Measurements from ENCODE around the gene POLD4. TPM values are rescaled to one million over a fixed set of nuclear protein-coding genes. Genes with fewer than 3 reads are reported as not detected.

Gene POLD4
- polyA plus RNA-seq, 1 experiment, result 119 TPM

GRCh38 chr11:67364783-67365722 is 11.7 kb upstream of the POLD4 start:
- POLR2A ChIA-PET, result no interaction called here
- TF ChIP-seq, protein P1, sequence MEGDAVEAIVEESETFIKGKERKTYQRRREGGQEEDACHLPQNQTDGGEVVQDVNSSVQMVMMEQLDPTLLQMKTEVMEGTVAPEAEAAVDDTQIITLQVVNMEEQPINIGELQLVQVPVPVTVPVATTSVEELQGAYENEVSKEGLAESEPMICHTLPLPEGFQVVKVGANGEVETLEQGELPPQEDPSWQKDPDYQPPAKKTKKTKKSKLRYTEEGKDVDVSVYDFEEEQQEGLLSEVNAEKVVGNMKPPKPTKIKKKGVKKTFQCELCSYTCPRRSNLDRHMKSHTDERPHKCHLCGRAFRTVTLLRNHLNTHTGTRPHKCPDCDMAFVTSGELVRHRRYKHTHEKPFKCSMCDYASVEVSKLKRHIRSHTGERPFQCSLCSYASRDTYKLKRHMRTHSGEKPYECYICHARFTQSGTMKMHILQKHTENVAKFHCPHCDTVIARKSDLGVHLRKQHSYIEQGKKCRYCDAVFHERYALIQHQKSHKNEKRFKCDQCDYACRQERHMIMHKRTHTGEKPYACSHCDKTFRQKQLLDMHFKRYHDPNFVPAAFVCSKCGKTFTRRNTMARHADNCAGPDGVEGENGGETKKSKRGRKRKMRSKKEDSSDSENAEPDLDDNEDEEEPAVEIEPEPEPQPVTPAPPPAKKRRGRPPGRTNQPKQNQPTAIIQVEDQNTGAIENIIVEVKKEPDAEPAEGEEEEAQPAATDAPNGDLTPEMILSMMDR (IDR thresholded peaks at IDR 0.05; ENCODE audit: insufficient read depth, low read depth, low read length), result no peak
- DNase-seq (ENCODE audit: low read depth), result no peak
- Histone ChIP-seq H3K4me3 (ENCODE audit: low read depth, low read length) (no peak overlapping the region), H3K36me3 (ENCODE audit: control insufficient read depth, insufficient read depth, low read length) (peaks cover 16% of the 10 kb centered on the region), H3K27me3 (ENCODE audit: control insufficient read depth, insufficient read depth, low read length) (no peaks in the 10 kb centered on the region)
- CTCF ChIA-PET, result interaction anchor here (0.8 to 20.3 kb wide), 4 partner anchors 8 to 19 kb away, joined by 3 to 892 read pairs (median 20); partner anchors contain the start of genes CLCF1, POLD4 and RAD9A

- POLR2A ChIA-PET, result interaction anchor here (0.7 kb wide), 1 partner anchor 8 kb away, joined by 8 read pairs; no protein-coding TSS in a partner anchor
- TF ChIP-seq, protein P1 (IDR thresholded peaks at IDR 0.05; ENCODE audit: insufficient read depth, low read depth, low read length), result no peak
These were observed 10.8 kb upstream of the POLD4 start for GRCh38 chr11:67364169-67364568.

DNA sequence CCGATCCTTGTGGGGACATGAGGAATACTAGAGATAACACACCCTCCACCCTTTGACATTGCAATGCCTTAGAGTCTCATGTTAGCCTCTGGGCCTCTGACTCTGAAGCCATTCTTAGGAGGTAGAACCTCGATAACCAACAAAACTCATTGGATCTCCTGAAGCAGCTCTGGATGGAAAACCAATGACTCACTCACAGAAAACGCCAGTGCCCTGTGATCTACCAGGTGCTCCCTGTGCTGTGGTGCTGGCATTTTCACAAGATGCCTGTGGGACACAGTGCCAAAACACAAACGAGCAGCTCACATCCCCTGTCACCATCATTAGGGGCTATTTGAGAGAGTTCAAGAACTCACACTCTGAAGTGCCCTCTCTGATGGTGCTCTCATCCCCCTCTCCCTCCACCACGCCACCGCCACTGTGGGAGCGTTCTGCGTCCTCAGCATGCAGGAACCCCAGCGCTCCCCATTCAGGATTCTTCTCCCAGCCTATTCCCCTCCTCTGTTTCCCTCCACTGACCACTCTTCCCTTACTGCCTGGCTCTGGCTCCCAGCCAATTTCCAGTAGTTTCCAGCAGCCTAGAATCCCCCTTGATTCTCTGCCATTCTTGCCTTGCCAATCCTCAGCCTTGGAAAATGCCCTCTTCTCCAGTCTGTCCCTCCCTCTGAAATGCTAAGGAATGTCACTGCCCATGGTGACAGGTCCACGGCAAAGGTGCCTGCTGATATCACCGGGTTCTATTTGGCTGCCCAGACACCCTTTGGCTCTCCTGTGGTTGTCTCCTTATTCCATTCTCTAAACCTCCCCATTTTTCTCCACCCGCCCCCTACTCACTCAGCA is 4.7 kb upstream of the POLD4 start:
- Histone ChIP-seq H3K4me3 (ENCODE audit: low read depth, low read length) (no peak overlapping the region), H3K36me3 (ENCODE audit: control insufficient read depth, insufficient read depth, low read length) (0 out of 2 replicates have a peak, but pooled peaks cover 2% of the 10 kb centered on the region), H3K27me3 (ENCODE audit: control insufficient read depth, insufficient read depth, low read length) (no peaks in the 10 kb centered on the region)
- TF ChIP-seq, protein P1 (IDR thresholded peaks at IDR 0.05; ENCODE audit: insufficient read depth, low read depth, low read length), result no peak
- POLR2A ChIA-PET, result interaction anchor here (0.5 to 1.0 kb wide), 3 partner anchors 9 to 41 kb away, joined by 3 read pairs; no protein-coding TSS in a partner anchor
- DNase-seq (ENCODE audit: low read depth), result no peak
- CTCF ChIA-PET, result interaction anchor here (3.6 to 20.3 kb wide), 2 partner anchors 11 to 23 kb away, joined by 29 to 892 read pairs; partner anchors contain the start of genes CLCF1 and RAD9A

More at GRCh38 chr11:67364169-67364568, 10.8 kb upstream of the POLD4 start:
- no peak overlapping the region for H3K4me3 ChIP-seq (ENCODE audit: low read depth, low read length)
- DNase-seq (ENCODE audit: low read depth), result no peak
- H3K36me3 ChIP-seq (ENCODE audit: control insufficient read depth, insufficient read depth, low read length), result peaks cover 16% of the 10 kb centered on the region
- no peaks in the 10 kb centered on the region for H3K27me3 ChIP-seq (ENCODE audit: control insufficient read depth, insufficient read depth, low read length)
- CTCF ChIA-PET, result interaction anchor here (2.6 to 20.3 kb wide), 3 partner anchors 12 to 18 kb away, joined by 13 to 892 read pairs (median 27); partner anchors contain the start of genes CLCF1, POLD4 and RAD9A

- Histone ChIP-seq H3K27me3 (ENCODE audit: control insufficient read depth, insufficient read depth, low read length) (no peaks in the 10 kb centered on the region), H3K4me3 (ENCODE audit: low read depth, low read length) (no peak overlapping the region), H3K36me3 (ENCODE audit: control insufficient read depth, insufficient read depth, low read length) (no peaks in the 10 kb centered on the region)
- POLR2A ChIA-PET, result interaction anchor here (0.6 to 1.0 kb wide), 2 partner anchors 12 to 40 kb away, joined by 3 read pairs; no protein-coding TSS in a partner anchor
- TF ChIP-seq, protein P1 (IDR thresholded peaks at IDR 0.05; ENCODE audit: insufficient read depth, low read depth, low read length), result peak; percentile 95
- CTCF ChIA-PET, result interaction anchor here (0.7 to 20.3 kb wide), 8 partner anchors 9 to 144 kb away, joined by 3 to 892 read pairs (median 4); partner anchors contain the start of genes CLCF1, PPP1CA and RAD9A
- no peak for DNase-seq (ENCODE audit: low read depth)
These were observed 3.7 kb upstream of the POLD4 start for GRCh38 chr11:67356864-67357561.

Data from BJ (cell line).